HG03280 (cell line): Measurements from ENCODE around the gene MFSD6.
"Not testable (repeated sequence)": the region's sequence is repeated elsewhere in the genome, so short reads cannot be mapped to it uniquely, and the experiment has no call there.

ENCODE experiments used
- ATAC-seq: cut with Tn5 transposase; IDR thresholded peaks from one replicate; pipeline ENCODE4 v1.9.1; 2021; ENCODE audit warnings: mild to moderate bottlenecking, moderate library complexity; ENCODE audit not compliant: unreplicated experiment

The MFSD6 gene

DNA sequence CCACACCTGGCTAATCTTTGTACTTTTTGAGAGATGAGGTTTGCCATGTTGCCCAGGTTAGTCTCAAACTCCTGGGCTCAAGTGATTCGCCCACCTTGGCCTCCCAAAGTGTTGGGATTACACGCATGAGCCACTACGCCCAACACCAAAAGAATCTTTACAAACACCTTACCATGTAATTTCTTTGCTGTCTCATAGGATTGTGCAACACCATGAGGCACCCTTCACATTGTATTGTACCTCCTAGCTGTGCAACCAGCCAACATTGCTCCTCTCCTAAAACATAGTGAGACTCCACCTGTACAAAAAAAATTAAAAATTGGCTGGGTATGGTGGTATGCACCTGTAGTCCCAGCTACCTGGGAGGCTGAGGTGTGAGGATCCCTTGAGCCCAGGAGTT, 3.1 kb upstream of the MFSD6 start:
- ATAC-seq, result no peak

DNA sequence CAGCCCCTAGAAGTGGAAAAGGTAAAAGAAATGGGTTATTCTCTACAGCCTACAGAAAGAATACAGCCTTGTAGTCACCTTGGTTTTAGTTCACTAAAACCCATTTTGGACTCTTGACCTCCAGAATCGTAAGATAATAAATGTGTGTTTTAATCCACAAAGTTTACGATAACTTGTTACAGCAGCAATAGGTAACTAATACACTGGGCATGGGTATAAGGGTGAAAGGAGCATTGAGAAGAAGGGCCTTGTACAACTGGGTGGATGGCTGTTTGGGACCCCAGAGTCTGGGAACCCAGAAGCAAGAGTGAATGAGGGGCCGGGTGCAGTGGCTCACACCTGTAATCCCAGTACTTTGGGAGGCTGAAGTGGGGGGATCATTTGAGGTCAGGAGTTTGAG, 2.2 kb upstream of the MFSD6 start:
- ATAC-seq, result no peak

DNA sequence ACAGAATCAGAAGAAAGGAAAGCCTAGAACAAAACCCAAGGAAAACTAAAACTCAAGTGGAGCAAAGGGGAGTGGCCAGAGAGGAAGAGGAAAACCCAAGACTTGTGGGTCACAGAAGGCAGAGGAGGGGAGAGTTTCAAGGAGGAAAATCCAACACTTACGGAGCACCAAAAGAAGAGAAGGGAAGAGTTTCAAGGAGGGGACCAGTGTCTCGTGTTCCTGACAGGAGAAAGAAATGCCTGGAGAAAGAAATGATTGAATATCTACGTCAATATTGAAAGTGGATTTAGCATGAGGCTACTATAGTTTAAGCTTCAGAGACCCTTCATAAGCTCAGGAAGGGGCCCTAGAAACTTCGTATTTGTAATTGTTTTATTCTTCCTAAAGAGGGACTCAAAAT, 1.4 kb upstream of the MFSD6 start:
- no peak for ATAC-seq

DNA sequence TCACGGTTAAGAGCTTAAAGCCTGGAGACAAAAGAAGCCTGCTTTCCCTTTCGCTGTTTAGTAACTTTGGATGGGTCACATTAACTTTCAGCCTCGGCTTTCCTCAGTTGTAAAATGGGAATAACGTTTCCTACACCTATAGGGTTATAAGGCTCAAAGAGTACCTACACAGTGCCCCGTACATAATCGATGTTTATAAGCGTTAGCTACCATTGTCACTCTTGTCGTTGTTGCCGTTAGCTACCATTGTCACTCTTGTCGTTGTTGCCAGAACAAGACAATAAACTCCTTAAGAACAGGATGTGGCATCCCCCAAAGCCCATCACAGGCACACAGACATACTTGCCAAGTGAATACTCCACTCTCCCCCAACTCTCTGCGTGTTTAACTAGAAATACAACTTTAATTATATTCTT, 901 bp upstream of the MFSD6 start:
- no peak for ATAC-seq

DNA sequence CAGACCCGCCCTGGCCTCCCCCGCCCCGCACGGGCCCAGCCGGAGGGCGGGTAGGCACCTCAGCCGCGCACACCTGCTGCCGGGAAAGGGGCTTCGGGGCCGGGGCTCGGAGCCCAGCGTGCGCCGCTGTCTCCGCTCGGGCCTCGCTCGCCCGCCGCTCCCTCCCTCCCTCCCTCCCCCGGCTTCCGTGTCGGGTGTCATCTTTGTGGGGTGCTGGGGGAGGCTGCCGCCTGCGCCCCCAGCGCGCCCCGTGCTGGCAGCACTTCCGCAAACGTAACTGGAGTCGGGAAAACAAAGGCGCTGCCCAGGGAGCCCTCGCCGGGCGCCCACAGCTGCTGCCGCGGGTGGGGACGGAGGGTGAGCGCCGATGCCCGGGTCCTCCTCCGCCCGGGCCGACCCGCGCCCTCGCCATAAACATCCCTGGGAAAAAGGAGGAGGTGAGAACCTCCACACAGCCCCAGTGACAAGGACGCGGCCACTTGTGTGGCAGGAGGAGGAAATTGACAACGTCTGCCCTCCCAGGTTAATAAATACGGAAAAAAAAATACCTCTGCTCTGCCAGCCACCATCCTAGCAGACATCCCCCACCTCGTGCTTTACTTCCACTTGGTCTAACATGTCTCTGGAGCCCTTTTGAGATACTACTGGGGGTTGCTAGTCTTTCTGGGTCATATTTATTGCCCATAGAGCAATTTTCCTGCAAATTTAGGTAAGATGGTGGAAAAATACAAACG, 550 bp downstream of the MFSD6 start:
- ATAC-seq, result peak; percentile 64

DNA sequence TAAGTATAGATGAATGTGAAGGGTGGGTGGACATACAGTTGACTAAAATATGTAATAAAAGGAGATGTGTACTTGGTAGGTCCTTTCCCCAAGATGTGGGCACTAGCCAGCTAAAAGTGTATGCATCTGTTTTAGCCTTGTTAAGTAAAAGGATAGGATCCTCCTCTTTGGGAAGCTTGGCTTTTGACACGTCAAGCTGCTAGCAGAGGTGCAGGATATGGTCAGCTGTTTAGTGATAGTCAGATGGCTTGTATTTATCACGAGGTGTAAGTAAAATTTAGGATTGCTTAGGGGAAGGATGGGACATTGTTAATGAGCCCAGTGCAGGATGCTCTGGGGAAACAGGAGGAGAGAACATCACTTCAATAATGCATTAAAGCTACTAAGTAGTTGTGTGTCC, 1.5 kb downstream of the MFSD6 start:
- ATAC-seq, result no peak

DNA sequence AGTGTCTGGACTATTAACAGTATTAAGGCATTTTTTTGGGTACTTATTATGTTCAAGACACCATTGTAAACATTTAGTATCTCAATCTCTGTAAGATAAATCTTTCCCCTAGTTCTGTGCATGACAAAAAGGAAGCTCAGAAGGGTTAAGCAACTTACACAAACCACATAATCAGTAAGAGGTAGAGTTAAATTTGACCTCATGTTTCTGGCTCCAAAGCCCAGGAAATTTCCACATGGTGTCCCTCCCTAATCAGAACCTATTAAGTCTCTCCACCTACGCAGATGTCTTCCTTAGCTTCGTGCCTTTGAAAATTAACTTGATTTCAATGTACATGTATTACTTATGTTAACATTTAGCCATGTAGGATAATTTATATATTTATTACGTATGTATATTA, 2.0 kb downstream of the MFSD6 start:
- no peak for ATAC-seq

DNA sequence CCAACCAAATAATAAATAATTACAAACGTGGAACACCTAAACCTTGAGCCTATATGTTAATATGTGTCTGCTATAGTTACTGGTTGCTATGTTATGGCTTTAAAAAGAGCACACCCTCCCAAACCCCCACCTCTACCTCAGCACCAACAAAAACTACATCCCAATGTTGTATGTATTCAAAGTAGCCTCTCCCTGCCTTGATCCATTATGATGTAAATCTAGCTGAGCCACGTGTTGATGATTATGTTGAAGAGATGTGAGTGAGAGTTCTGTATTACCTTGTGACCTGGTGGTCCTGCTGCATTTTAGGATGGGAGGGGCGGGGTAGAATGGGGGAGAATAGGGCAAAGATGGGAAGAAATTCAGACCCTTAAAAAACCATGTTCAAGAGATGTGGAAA, 4.8 kb downstream of the MFSD6 start:
- no peak for ATAC-seq

DNA sequence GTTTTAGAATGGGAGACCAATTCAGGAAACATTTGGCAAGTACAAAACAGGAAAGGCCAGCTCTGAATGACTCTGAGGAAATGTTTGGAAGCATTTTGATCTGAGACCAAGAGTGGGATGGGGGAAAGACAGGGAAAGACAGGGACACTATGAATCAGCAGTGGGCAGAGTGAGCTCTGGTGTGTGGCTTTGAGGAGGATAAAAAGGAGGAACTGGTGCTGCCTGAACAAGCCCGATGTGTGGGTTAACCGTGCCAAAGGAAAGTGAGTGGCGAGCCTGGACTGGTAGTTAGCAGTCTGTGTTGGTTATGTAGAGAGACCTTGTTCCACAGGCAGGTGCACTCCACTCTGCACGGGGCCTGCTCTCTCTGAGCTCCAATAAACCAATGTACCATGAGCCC, 5.3 kb downstream of the MFSD6 start:
- no peak for ATAC-seq

DNA sequence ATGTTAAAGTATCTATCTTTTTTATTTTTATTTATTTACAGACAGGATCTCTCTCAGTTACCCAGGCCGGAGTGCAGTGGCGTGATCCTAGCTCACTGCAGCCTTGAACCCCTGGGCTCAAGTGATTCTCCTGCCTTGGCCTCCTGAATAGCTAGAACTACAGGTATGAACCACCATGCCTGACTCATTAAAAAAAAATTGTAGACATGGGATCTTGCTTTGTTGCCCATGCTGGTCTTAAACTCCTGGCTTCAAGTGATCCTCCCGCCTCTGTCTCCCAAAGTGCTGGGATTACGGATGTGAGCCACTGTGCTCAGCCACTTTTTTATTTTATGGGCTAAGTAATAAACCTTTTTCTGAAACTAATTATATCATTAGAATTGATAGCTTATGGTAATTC, 7.1 kb downstream of the MFSD6 start:
- ATAC-seq, result no peak

DNA sequence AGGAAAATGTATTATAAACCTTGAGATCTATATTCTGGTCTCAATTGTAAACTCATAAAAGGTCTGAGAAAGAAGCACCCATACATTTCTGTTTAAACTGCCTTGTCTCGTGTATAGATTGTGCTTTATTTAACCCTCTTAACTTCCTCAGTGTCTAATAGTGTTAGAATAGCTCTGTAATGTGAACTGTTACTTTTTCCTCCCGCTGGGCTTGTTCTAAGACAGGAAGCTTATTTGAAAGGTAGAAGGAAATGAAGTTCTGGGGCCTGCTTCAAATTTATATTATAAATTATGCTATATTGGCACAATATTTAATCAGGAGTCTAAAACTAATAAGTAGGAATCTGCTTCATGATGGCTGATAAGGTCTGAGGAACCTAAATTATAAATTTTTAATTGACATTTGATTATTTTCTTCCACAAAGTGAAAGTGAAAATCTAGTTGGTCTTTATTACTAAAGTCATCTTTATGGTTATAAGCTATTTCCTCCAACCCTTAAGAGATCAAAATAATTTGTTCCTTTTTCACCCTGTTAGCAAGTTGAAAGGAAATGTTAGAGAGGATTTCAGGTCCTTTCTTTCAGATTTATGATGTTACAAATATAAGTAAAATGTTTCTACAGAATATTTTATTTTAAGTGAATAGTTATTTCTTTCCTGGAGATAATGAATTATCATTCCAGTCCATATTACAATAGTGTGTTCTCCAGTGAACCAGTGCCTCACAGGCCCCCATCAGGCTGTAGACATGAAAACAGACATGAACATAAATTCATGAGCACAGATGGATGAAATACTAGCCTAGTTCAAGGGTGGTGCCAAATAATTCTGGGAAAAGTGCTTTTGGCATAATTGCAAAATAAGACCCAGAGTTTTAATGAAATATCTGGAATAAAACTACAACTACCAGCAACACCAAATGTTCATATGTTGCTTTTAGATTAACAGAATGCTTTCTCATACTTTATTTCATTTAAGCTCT, 7.9 kb downstream of the MFSD6 start:
- ATAC-seq, result no peak

DNA sequence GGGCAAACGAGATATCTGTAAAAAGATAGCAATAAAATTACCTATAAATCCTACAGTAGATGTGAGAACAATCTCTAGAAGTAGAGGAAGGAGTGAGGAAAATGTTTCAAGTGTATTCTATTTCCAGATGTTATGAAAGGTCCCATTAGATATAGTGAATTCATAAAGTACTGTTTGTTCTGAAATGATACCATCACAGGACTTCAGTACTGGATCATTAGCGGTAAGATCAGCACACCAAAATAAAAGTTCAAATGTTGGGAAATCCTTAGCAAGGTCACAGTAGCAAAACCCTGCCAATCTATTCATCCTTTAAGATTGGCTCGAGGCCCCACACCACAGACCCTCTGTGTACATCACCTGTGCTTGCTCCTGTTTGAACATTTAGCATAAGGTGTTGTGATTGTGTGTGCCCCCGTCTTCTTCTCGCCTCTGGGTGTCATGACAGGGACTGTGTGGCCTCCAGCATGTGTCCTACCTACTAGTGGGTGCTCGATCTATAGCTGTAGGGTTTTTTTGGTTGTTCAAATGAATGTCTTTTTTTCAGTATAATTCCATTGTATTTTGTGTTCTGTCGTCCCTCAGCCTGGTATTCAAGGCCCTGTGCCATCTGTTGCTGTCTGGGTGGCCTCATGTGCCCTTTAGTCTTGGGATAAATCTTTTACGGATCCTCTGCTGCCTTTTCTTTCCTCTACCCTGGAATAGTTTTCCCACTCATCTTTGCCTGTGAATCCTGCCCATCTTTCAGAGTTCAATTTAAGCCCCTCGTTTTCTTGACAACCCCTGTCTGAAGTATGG, 9.1 kb downstream of the MFSD6 start:
- no peak for ATAC-seq

DNA sequence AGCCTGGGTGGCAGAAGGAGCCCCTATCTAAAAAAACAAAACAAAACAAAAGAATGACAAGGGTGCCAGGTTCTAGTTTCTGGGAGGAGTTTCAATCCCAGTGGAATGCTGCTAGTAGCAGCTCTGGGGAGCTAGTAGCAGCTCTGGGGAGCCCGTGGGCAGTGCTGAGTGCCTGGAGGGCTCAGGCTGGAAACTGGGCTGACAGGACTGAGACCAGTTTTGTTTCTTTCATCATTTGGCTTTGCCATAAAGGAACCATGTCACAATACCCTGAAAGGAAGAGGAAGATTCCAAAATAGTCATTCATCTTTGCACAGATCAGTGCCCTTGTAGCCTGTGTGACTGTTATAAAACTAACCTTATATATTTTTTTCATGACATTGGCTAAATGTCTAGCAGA, 10.6 kb downstream of the MFSD6 start:
- ATAC-seq, result no peak

DNA sequence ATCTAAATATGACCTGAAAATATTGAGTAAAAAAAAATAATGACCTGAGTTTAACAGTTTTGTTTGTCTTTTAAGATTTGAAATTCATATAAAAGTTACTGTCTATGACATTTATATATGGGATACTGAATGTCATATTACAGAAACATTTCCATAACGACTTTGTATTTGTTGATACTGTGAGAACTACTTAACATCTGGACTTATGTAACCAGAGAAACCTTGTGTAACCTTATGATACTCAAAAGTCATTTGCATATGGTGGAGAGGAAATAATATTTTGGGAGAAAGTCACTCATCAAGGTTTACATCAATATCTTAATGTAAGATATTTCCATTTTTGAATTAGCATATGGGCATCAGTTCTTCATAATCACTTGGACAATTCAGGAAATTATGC, 12.6 kb downstream of the MFSD6 start:
- ATAC-seq, result no peak

DNA sequence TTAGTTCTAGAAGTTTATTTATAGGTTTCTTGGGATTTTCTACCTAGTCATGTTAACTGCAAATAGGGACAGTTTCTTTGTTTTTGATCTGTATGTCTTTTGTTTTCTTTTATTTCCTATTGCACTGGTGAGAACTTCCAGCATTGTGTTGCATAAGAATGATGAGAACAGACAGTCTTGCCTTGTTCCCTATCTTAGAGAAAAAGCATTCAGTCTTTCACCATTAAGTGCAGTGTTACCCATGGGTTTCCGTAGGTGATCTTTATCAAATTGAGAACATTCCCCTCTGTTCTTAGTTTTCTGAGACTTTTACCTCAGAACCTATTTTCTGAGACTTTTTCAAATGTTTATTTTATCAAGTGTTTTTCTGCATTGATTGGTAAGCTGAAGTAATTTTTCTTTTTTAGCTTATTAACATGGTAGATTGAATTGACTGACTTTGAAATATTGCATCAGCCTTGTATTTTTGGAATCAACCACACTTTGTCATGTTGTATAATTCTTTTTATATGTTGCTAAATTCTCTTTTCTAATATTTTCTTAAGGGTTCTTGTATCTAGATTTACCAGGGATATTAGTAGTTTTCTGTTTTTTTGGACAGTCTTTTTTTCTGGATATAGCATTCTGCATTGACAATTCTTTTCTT, 17.2 kb downstream of the MFSD6 start:
- ATAC-seq, result no peak

DNA sequence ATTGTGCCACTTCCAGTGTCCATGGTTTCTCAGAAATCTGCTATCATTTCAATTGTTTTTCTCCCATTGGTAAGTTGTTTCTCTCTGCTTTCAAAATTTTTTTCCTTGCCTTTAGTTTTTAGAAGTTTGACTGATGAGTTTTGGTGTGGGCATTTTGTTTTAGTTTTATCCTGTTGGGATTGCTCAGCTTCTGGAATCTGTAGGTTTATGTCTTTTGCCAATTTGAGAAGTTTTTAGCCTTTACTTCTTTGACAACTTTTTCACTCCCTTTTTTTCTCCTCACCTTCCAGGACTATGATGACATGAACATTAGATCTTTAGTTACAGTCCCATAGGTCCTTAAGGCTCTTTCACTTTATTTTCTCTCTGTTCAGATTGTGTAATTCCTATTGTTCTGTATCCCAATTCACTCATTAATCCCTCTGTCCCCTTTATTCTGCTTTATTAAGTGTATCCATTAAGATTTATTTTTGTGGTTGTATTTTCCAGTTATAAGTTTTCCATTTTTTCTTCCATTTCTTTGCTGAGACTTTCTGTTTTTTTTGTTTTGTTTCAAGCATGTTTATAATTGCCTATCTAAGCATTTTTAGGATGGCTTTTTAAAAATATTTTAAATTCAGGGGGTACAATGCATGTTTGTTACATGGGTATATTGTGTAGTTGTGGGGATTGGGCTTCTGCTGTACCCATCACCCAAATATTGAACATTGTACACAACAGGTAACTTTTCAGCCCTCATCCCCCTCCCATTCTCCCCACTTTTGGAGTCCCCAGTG, 17.9 kb downstream of the MFSD6 start:
- no peak for ATAC-seq

DNA sequence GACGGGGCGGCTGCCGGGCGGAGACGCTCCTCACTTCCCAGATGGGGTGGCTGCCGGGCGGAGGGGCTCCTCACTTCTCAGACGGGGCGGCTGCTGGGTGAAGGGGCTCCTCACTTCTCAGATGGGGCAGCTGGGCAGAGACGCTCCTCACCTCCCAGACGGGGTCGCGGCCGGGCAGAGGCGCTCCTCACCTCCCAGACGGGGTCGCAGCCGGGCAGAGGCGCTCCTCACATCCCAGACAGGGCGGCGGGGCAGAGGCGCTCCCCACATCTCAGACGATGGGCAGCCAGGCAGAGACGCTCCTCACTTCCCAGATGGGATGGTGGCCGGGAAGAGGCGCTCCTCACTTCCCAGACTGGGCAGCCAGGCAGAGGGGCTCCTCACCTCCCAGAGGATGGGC, 22.7 kb downstream of the MFSD6 start:
- not testable (repeated sequence) for ATAC-seq

DNA sequence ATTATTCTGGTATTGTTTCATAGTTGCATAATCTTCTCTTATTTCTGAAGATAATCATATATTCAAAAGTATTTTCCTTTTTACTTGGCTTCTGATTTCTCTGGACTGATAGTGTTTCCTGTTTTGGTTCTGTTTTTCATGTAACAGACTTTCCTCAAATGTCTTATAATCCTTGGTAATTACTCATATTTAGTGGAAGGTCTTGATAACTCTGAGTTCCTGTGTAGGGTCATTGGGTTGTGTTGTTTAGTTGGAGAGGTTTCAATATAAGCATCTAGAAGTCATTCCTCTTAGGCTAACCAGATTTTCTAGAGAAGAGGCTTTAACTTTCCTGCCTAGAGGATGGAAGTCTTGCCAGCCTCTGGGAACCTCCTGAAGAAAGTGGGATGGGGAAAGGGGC, 23.8 kb downstream of the MFSD6 start:
- no peak for ATAC-seq

DNA sequence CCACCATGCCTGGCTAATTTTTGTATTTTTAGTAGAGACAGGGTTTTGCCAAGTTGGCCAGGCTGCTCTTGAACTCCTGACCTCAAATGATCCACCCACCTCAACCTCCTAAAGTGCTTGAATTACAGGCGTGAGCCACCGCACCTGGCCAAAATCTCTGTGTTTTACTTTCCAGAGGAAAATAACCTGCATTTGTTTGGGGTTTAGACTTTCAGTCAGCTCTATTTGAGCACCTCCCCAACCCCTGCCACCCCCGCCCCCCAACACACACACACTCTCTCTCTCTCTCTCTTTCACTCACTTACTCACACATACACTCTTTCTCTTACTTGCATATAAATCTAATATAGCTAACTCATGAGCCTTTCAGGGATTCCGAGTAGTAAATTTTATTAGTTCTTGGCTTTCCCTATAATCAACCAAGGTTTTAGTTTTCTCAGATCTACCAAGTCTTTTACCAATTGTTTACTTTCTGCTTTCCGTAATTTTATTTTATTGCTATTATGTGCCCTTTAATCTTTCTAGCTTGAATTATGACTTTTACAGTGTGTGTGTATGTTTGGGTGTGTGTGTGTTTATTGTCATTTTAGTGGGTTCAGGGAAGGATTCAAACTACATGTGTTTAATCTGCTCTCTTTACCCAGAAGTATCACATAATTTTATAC, 24.5 kb downstream of the MFSD6 start:
- ATAC-seq, result no peak
